OCI-LY7 (cell line): ENCODE results near the gene EPB41. TPM values are rescaled to one million over a fixed set of nuclear protein-coding genes. Genes with fewer than 3 reads are reported as not detected.

Source experiments
- BruUV-seq: library from RNA; stranded (reverse); fragments of 400-500 nt; replicated peaks from 2 replicates; lab custom pipeline; 2021; lab: Mats Ljungman, UMichigan
- CTCF ChIA-PET: fragments of 300-600 bp; sonication (Branson Sonifier 250); formaldehyde crosslinking; loops from one replicate; lab custom pipeline; 2022; ENCODE audit warnings: antibody characterized with exemption; ENCODE audit not compliant: unreplicated experiment; lab: Charles Lee
- POLR2A ChIA-PET: fragments of 300-600 bp; sonication (Branson Sonifier 250); formaldehyde crosslinking; loops from one replicate; lab custom pipeline; 2022; ENCODE audit warnings: antibody characterized with exemption; lab: Charles Lee
- DNase-seq: peaks from one replicate; pipeline ENCODE4 v3.0.0-alpha.2; 2015; ENCODE audit warnings: low spot score
- H2AFZ ChIP-seq: fragments of 200-600 bp; sonication (generic), shearing (Covaris generic); 2 replicates; pipeline ENCODE4 v1.6.1; 2014; ENCODE audit warnings: mild to moderate bottlenecking, antibody characterized with exemption, low read length, moderate library complexity
- H3K27ac ChIP-seq: fragments of 200-600 bp; sonication (generic); 2 replicates; pipeline ENCODE4 v1.5.1; 2014; ENCODE audit warnings: mixed run types, low read depth, mild to moderate bottlenecking, moderate library complexity, low read length, inconsistent platforms; ENCODE audit not compliant: poor library complexity, severe bottlenecking
- H3K36me3 ChIP-seq: fragments of 200-600 bp; sonication (generic); 2 replicates; pipeline ENCODE4 v1.6.1; 2014; ENCODE audit warnings: mild to moderate bottlenecking, antibody characterized with exemption, low read length, moderate library complexity, mixed read lengths; ENCODE audit not compliant: insufficient read depth
- H3K4me1 ChIP-seq: fragments of 200-600 bp; sonication (generic); 2 replicates; pipeline ENCODE4 v1.5.1; 2014; ENCODE audit warnings: mild to moderate bottlenecking, low read length; ENCODE audit not compliant: insufficient read depth, poor library complexity, severe bottlenecking
- H3K4me2 ChIP-seq: fragments of 200-600 bp; sonication (generic); 2 replicates; pipeline ENCODE4 v1.6.1; 2014; ENCODE audit warnings: mild to moderate bottlenecking, low read length
- H3K4me3 ChIP-seq: fragments of 200-600 bp; sonication (generic); 2 replicates; pipeline ENCODE4 v1.5.1; 2014; ENCODE audit warnings: mild to moderate bottlenecking, low read depth, low read length; ENCODE audit not compliant: poor library complexity, severe bottlenecking
- H3K79me2 ChIP-seq: fragments of 200-600 bp; sonication (generic); 2 replicates; pipeline ENCODE4 v1.6.1; 2016; ENCODE audit warnings: low read depth, mild to moderate bottlenecking, low read length, moderate library complexity, mixed read lengths; ENCODE audit not compliant: insufficient read depth
- H3K9me2 ChIP-seq: fragments of 200-600 bp; sonication (generic); 2 replicates; pipeline ENCODE4 v1.6.1; 2016; ENCODE audit warnings: mild to moderate bottlenecking, low read length, mixed read lengths; ENCODE audit not compliant: insufficient read depth
- H3K9me3 ChIP-seq: fragments of 200-600 bp; sonication (generic); 2 replicates; pipeline ENCODE4 v1.6.1; 2014; ENCODE audit warnings: mild to moderate bottlenecking, mixed run types, low read length, mixed read lengths
- H4K20me1 ChIP-seq: fragments of 200-600 bp; sonication (generic); 2 replicates; pipeline ENCODE4 v1.6.1; 2014; ENCODE audit warnings: mild to moderate bottlenecking, antibody characterized with exemption, low read length, moderate library complexity, mixed read lengths; ENCODE audit not compliant: insufficient read depth
- EZH2phosphoT487 ChIP-seq: fragments of 200-600 bp; sonication (generic); IDR thresholded peaks from 2 replicates; pipeline ENCODE4 v1.6.1; 2018; ENCODE audit warnings: low read depth, borderline replicate concordance, mild to moderate bottlenecking, mixed run types, antibody characterized with exemption, low read length, moderate library complexity, mixed read lengths
- intact Hi-C: fragments of 100-400 bp; cut with micrococcal nuclease; formaldehyde crosslinking; loops from one replicate; pipeline ENCODE4 v1.10.0; 2022; ENCODE audit not compliant: unreplicated experiment
- total RNA-seq, 2 experiments: library from RNA; depleted of rRNA in 1 of 2; stranded (reverse); fragments of >200 nt in 1 of 2; shearing (Covaris generic) in 1 of 2; gene quantifications; 2 replicates each; pipeline ENCODE4 v1.2.3, GENCODE V29; 2014 to 2022
- TF ChIP-seq, protein P1 (sequence below): fragments of 200-600 bp; sonication (generic); conservative IDR thresholded peaks from 2 replicates; pipeline ENCODE4 v1.5.1; 2014; ENCODE audit warnings: mild to moderate bottlenecking, antibody characterized with exemption, low read length, moderate library complexity, mixed read lengths

The EPB41 gene
- total RNA-seq, 2 experiments from 2014 or later: 102 to 103 TPM

DNA sequence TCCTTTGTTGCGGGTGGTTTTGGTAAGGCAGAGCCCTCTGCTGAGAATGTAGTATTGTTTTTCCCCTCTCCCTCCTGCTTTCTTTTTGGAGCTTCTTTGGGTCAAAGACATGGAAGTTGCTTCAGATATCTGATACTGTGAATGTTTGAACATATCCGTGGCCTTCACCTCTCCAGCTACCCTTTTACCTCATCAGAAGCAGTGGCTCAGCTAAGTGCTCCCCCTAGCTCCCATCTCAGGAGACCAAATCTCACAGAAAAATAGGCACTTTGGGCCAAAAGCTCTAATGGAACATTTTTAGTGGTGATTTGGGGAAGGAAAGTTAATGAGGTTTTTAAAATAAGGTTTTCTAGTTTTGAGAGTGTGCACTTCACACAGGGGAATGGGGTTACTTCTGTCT lies 203.0 kb downstream of the EPB41 start:
- intact Hi-C loops: no loop called here
- Histone ChIP-seq H3K4me1 (no peaks in the 10 kb centered on the region), H3K4me2 (no peak overlapping the region), H2AFZ (no peak overlapping the region), H4K20me1 (no peaks in the 10 kb centered on the region), H3K27ac (no peak overlapping the region), H3K9me2 (no peaks in the 10 kb centered on the region), H3K4me3 (no peak overlapping the region), H3K9me3 (no peaks in the 10 kb centered on the region), H3K79me2 (no peaks in the 10 kb centered on the region), H3K36me3 (peaks cover 40% of the 10 kb centered on the region)
- ChIA-PET CTCF (no interaction called here), POLR2A (interaction anchor here (1.3 to 1.4 kb wide), 2 partner anchors 77 to 131 kb away, joined by 3 to 4 read pairs; no protein-coding TSS in a partner anchor)
- TF ChIP-seq, protein P1, sequence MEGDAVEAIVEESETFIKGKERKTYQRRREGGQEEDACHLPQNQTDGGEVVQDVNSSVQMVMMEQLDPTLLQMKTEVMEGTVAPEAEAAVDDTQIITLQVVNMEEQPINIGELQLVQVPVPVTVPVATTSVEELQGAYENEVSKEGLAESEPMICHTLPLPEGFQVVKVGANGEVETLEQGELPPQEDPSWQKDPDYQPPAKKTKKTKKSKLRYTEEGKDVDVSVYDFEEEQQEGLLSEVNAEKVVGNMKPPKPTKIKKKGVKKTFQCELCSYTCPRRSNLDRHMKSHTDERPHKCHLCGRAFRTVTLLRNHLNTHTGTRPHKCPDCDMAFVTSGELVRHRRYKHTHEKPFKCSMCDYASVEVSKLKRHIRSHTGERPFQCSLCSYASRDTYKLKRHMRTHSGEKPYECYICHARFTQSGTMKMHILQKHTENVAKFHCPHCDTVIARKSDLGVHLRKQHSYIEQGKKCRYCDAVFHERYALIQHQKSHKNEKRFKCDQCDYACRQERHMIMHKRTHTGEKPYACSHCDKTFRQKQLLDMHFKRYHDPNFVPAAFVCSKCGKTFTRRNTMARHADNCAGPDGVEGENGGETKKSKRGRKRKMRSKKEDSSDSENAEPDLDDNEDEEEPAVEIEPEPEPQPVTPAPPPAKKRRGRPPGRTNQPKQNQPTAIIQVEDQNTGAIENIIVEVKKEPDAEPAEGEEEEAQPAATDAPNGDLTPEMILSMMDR: peak; percentile 45
- TF ChIP-seq EZH2phosphoT487: no peak
- BruUV-seq: no TSS peak
- no peak for DNase-seq

DNA sequence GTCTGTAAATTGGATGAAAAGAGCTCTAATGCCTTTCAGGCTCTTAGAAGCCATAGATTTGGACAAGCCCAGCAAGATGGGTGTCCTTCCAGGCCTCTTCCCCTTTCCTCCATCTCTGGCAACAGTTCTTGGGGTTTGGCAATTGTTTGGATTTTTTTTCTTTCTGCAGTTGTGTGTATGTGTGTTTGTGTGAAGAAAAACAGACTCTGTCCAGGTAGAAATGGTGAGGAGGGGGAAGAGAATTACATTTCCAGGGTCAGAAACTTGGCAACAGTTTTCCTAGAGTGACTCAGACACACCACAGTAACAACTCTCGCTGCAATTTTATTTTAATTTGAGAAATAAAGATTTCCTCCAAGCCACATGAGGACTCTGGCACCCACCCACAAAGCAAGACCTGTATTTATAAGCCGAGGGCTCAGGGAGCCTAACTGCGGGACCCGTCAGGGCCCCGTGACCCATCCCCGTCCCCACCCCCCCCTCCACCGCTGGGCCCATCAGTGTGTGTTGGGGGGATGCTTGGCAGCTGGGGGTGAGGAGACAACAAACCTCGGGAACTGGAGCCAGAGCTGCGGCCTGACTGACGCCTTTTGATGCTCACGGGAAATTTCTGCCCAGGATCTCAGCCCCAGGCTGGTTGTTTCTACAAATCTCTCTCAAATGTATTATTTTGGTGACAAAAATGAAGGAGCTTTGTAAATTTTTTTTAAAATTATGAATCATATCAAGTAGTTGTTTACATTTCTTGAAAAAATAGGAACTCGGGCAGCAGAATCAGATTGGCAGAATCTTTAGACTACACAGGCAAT lies 205.0 kb downstream of the EPB41 start:
- intact Hi-C loops: no loop called here
- H3K4me3 ChIP-seq: no peak overlapping the region
- no peak overlapping the region for H2AFZ ChIP-seq
- CTCF ChIA-PET: no interaction called here
- DNase-seq: no peak
- no peaks in the 10 kb centered on the region for H3K79me2 ChIP-seq
- H3K4me1 ChIP-seq: no peaks in the 10 kb centered on the region
- H3K27ac ChIP-seq: no peak overlapping the region
- TF ChIP-seq EZH2phosphoT487: no peak
- TF ChIP-seq, protein P1: no peak
- no TSS peak for BruUV-seq
- no peaks in the 10 kb centered on the region for H4K20me1 ChIP-seq
- H3K4me2 ChIP-seq: no peak overlapping the region
- H3K9me3 ChIP-seq: no peaks in the 10 kb centered on the region
- no peaks in the 10 kb centered on the region for H3K9me2 ChIP-seq
- peaks cover 23% of the 10 kb centered on the region; the same call in 1 of the 2 replicates for H3K36me3 ChIP-seq
- POLR2A ChIA-PET: interaction anchor here (0.6 to 0.8 kb wide), 2 partner anchors 11 to 1019 kb away, joined by 5 read pairs; no protein-coding TSS in a partner anchor

DNA sequence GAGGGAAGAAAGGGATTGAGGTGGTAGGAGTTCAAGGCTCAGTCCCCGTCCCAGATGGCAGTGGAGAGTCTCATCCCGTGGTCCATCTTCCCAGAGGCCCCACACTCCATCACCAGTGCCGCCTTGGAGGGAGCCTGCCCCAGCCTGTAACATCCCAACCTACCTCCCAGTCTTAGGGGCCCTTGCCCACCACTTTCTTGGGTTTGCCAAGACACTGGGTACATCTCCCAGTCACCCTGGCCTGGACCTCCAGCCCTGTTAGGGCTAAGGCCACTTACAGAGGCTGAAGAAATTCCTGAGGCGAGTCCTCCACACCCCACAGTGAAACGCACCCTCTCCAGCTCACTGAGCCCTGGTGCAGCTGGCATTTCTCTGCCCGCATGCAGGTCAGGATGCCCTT lies 206.0 kb downstream of the EPB41 start:
- no peaks in the 10 kb centered on the region for H3K9me2 ChIP-seq
- no peak overlapping the region for H3K27ac ChIP-seq
- H3K9me3 ChIP-seq: no peaks in the 10 kb centered on the region
- TF ChIP-seq, protein P1: no peak
- no peak for TF ChIP-seq EZH2phosphoT487
- POLR2A ChIA-PET: no interaction called here
- intact Hi-C loops: loop anchor here (2.0 kb wide), 1 partner anchor 82 kb away; no protein-coding TSS in a partner anchor
- CTCF ChIA-PET: no interaction called here
- peaks cover 21% of the 10 kb centered on the region; the same call in 1 of the 2 replicates for H3K36me3 ChIP-seq
- no peak overlapping the region for H3K4me2 ChIP-seq
- no peaks in the 10 kb centered on the region for H3K4me1 ChIP-seq
- BruUV-seq: no TSS peak
- H2AFZ ChIP-seq: no peak overlapping the region
- no peaks in the 10 kb centered on the region for H3K79me2 ChIP-seq
- DNase-seq: no peak
- H3K4me3 ChIP-seq: no peak overlapping the region
- no peaks in the 10 kb centered on the region for H4K20me1 ChIP-seq
